Lower lobe of right lung (tissue), 2 donors: ENCODE measurements around the gene TMEM11. TPM values are rescaled to one million over a fixed set of nuclear protein-coding genes. Genes with fewer than 3 reads are reported as not detected.

Source experiments
- ATAC-seq, 2 donors: fragments of 200-7000 bp; cut with Tn5 transposase; one replicate each; pipeline ENCODE4 v1.9.1; 2020 to 2022; ENCODE audit warnings: mild to moderate bottlenecking in 2 of 2, moderate library complexity in 2 of 2
- DNase-seq: peaks from one replicate; pipeline ENCODE4 v3.0.0-alpha.2; 2020
- H3K27ac ChIP-seq: fragments of 200-600 bp; one replicate; pipeline ENCODE4 v1.8.0; 2022
- H3K27me3 ChIP-seq: fragments of 200-600 bp; one replicate; pipeline ENCODE4 v1.8.0; 2022; ENCODE audit warnings: low read depth
- H3K36me3 ChIP-seq: fragments of 200-600 bp; one replicate; pipeline ENCODE4 v1.8.0; 2022; ENCODE audit warnings: mild to moderate bottlenecking
- H3K4me1 ChIP-seq: fragments of 200-600 bp; one replicate; pipeline ENCODE4 v1.8.0; 2022
- H3K4me3 ChIP-seq: fragments of 200-600 bp; one replicate; pipeline ENCODE4 v1.8.0; 2022; ENCODE audit warnings: mild to moderate bottlenecking
- H3K9me3 ChIP-seq: fragments of 200-600 bp; one replicate; pipeline ENCODE4 v1.8.0; 2022
- CTCF ChIP-seq: fragments of 200-600 bp; IDR thresholded peaks from one replicate; pipeline ENCODE4 v1.8.0; 2022; ENCODE audit warnings: antibody characterized with exemption, mild to moderate bottlenecking
- intact Hi-C: fragments of 100-400 bp; cut with DNase I; formaldehyde crosslinking; loops from one replicate; pipeline ENCODE4 v1.11.0; 2022
- total RNA-seq: library from RNA; stranded (reverse); fragmentation: NEBNext Ultra II Directional; extraction: Animal tissue kit (Norgen Biotek cat#: 25700); gene quantifications from one replicate; pipeline ENCODE4 v1.2.1, GENCODE V29; 2021
- donor health status: DM: no; HTN: yes; CAD: no; lungs with severe emphysema.

Gene TMEM11
- total RNA-seq, 1 donor from 2014 or later: 20.2 TPM

- Histone ChIP-seq H3K9me3 (no peaks in the 10 kb centered on the region), H3K4me3 (no peak overlapping the region), H3K36me3 (peaks cover 23% of the 10 kb centered on the region), H3K27me3 (no peaks in the 10 kb centered on the region), H3K27ac (no peak overlapping the region), H3K4me1 (no peaks in the 10 kb centered on the region)
- ATAC-seq (no peak), DNase-seq (no peak)
- no peak for TF ChIP-seq CTCF
- intact Hi-C loops: no loop called here
These were observed 29.7 kb upstream of the TMEM11 start for GRCh38 chr17:21243516-21244303.

- Histone ChIP-seq H3K27ac (no peak overlapping the region), H3K4me1 (no peaks in the 10 kb centered on the region), H3K9me3 (no peaks in the 10 kb centered on the region), H3K4me3 (no peak overlapping the region), H3K36me3 (peaks cover 23% of the 10 kb centered on the region), H3K27me3 (no peaks in the 10 kb centered on the region)
- ATAC-seq (no peak), DNase-seq (no peak)
- TF ChIP-seq CTCF: no peak
- intact Hi-C loops: no loop called here
These were observed 29.0 kb upstream of the TMEM11 start for GRCh38 chr17:21242780-21243515.

GRCh38 chr17:21242026-21242697 is 28.2 kb upstream of the TMEM11 start:
- ATAC-seq: no peak
- Histone ChIP-seq H3K4me3 (no peak overlapping the region), H3K4me1 (no peaks in the 10 kb centered on the region), H3K27me3 (no peaks in the 10 kb centered on the region), H3K27ac (no peak overlapping the region), H3K9me3 (no peaks in the 10 kb centered on the region), H3K36me3 (peaks cover 23% of the 10 kb centered on the region)
- DNase-seq: no peak
- intact Hi-C loops: no loop called here
- TF ChIP-seq CTCF: no peak

GRCh38 chr17:21241564-21241963 is 27.6 kb upstream of the TMEM11 start:
- intact Hi-C loops: no loop called here
- TF ChIP-seq CTCF: no peak
- Histone ChIP-seq H3K4me1 (no peaks in the 10 kb centered on the region), H3K27me3 (no peaks in the 10 kb centered on the region), H3K4me3 (no peak overlapping the region), H3K36me3 (peaks cover 23% of the 10 kb centered on the region), H3K27ac (no peak overlapping the region), H3K9me3 (no peaks in the 10 kb centered on the region)
- ATAC-seq: no peak
- DNase-seq: no peak

- no peak overlapping the region for H3K27ac ChIP-seq
- intact Hi-C loops: no loop called here
- no peak overlapping the region for H3K4me3 ChIP-seq
- no peaks in the 10 kb centered on the region for H3K9me3 ChIP-seq
- DNase-seq: no peak
- peaks cover 23% of the 10 kb centered on the region for H3K36me3 ChIP-seq
- no peak for ATAC-seq
- H3K27me3 ChIP-seq: no peaks in the 10 kb centered on the region
- no peak for TF ChIP-seq CTCF
- no peaks in the 10 kb centered on the region for H3K4me1 ChIP-seq
These were observed 26.6 kb upstream of the TMEM11 start for GRCh38 chr17:21240369-21241055.
